GM12892 (cell line): Measurements from ENCODE around the gene TAPBP.
"Not testable (repeated sequence)": the region's sequence is repeated elsewhere in the genome, so short reads cannot be mapped to it uniquely, and the experiment has no call there.

Source experiments
- DNase-seq: peaks from one replicate; pipeline ENCODE4 v3.0.0; 2011; ENCODE audit not compliant: insufficient read length
- FAIRE-seq: peaks from 2 replicates; lab custom pipeline; 2011; peaks lifted over from hg19 to GRCh38; lab: Jason Lieb, UNC
- POLR2A ChIP-seq: IDR thresholded peaks from 2 replicates; pipeline ENCODE4 v1.6.1; 2011; ENCODE audit warnings: low read depth, low read length, control low read depth
- POLR2AphosphoS5 ChIP-seq: IDR thresholded peaks from 2 replicates; pipeline ENCODE4 v1.6.1; 2011; ENCODE audit warnings: low read depth, low read length, control low read depth
- TAF1 ChIP-seq: IDR thresholded peaks from 2 replicates; pipeline ENCODE4 v1.6.1; 2011; ENCODE audit warnings: low read depth, mild to moderate bottlenecking, control low read depth, low read length, borderline replicate concordance

The TAPBP gene

GRCh38 chr6:33278810-33279209 is 35.1 kb downstream of the TAPBP start:
- TF ChIP-seq POLR2AphosphoS5 (no peak), POLR2A (no peak), TAF1 (no peak)
- FAIRE-seq: no peak
- no peak for DNase-seq

DNA sequence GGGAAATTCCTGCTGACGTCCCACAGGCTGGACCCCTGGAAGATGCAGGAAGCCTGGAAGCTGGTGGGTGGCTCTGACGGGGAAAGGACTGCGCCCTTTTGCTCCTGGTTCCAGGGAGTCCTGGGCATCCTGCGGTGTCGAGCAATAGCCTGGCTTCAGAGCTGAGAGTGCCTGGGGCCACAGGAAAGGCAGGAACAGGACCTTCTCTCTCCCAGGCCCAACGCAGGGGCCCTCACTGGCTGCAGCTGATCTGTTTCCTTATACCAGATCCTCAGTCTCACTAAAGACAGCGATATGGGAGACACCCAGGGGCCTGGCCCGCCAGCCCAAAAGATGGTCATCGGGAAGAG is 35.5 kb downstream of the TAPBP start:
- no peak for DNase-seq
- TF ChIP-seq POLR2AphosphoS5 (no peak), POLR2A (no peak), TAF1 (no peak)
- no peak for FAIRE-seq

DNA sequence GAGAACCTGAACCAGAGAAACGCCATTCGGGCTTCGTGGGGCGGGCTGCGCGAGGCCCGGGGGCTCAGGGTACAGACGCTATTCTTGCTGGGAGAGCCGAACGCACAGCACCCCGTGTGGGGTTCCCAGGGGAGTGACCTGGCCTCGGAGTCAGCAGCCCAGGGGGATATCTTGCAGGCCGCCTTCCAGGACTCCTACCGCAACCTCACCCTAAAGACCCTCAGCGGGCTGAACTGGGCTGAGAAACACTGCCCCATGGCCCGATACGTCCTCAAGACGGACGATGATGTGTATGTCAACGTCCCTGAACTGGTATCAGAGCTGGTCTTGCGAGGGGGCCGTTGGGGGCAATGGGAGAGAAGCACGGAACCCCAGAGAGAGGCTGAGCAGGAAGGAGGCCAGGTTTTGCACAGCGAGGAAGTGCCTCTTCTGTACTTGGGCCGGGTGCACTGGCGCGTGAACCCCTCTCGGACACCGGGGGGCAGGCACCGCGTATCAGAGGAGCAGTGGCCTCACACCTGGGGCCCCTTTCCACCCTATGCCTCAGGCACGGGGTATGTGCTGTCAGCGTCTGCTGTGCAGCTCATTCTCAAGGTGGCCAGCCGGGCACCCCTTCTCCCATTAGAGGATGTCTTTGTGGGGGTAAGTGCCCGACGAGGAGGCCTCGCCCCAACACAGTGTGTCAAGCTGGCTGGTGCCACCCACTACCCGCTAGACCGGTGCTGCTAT is 36.1 kb downstream of the TAPBP start:
- DNase-seq: peak; percentile 66
- FAIRE-seq: peak; percentile 70
- no peak for TF ChIP-seq TAF1
- peak; percentile 69; the same call in 1 of the 2 replicates for TF ChIP-seq POLR2AphosphoS5

DNA sequence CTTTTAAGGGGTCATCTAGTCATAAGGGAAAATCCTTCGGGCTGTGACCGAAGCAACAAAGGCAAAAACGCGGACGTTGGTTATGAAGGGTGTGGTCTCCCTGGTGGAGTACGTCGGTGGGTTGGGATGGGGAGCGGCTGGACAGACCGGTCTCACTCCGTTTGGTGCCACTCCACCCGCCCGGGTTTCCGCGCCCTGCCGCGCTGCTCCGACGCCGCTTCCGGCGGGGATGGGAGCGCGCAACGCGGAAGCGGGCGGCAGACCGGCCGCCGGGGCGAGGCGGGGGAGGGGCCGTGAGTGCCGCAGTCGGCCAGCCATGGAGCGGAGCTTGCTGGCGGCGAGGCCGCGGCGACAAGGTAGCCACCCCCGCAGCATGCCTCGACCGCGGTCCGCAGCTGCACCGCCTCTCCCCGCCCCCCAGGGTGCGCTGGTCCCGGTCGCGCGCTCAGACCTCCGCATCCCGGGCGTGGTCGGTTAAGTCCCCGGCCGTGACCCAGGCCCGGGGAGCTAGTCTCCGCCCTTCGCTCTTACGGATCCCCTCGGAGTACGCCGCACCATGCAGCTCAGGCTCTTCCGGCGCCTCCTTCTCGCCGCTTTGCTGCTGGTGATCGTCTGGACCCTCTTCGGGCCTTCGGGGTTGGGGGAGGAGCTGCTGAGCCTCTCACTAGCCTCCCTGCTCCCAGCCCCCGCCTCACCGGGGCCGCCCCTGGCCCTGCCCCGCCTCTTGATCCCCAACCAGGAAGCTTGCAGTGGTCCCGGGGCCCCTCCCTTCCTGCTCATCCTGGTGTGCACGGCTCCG is 36.8 kb downstream of the TAPBP start, which contains the start of gene B3GALT4:
Gene B3GALT4 (plus strand): TSS at position 260 of the 799 bp plus-strand sequence. CDS start 297 bp downstream, at position 557.
- peak; percentile 84 for DNase-seq

GRCh38 chr6:33276581-33276863 is 37.4 kb downstream of the TAPBP start:
- no peak for FAIRE-seq
- TF ChIP-seq TAF1 (no peak), POLR2AphosphoS5 (no peak), POLR2A (no peak)
- DNase-seq: no peak

More for the DNA sequence above, 36.8 kb downstream of the TAPBP start, which contains the start of gene B3GALT4:
- FAIRE-seq: peak; percentile 90
- peak; percentile 99 for TF ChIP-seq POLR2AphosphoS5
- TF ChIP-seq TAF1: peak; percentile 34; the same call in 1 of the 2 replicates
- peak; percentile 96 for TF ChIP-seq POLR2A

GRCh38 chr6:33275795-33276580 is 37.9 kb downstream of the TAPBP start:
- DNase-seq, FAIRE-seq: not testable (repeated sequence)
- TF ChIP-seq POLR2A: peak; percentile 34; the same call in 1 of the 2 replicates

GRCh38 chr6:33273924-33274902 is 39.7 kb downstream of the TAPBP start:
- FAIRE-seq: no peak
- no peak for DNase-seq
- TF ChIP-seq TAF1 (no peak), POLR2AphosphoS5 (peak; percentile 18), POLR2A (peak; percentile 69)

- DNase-seq (no peak), FAIRE-seq (no peak)
- no peak; the same call in 1 of the 2 replicates for TF ChIP-seq POLR2AphosphoS5
- TF ChIP-seq POLR2A: peak; percentile 55
- TF ChIP-seq TAF1: no peak
Measured at GRCh38 chr6:33273129-33273923, 40.6 kb downstream of the TAPBP start.

- DNase-seq: no peak
- FAIRE-seq: no peak
- TF ChIP-seq POLR2A: no peak
- no peak for TF ChIP-seq TAF1
- TF ChIP-seq POLR2AphosphoS5: no peak; the same call in 1 of the 2 replicates
Measured at GRCh38 chr6:33272275-33273128, 41.4 kb downstream of the TAPBP start.
